A549 (cell line): ENCODE results near the gene CPNE7. TPM values are rescaled to one million over a fixed set of nuclear protein-coding genes. Genes with fewer than 3 reads are reported as not detected.

ENCODE experiments used
- ATAC-seq, 2 experiments: fragments of 200-7000 bp in 1 of 2; fragments of >200 bp in 1 of 2; cut with Nextera tagmentation in 1 of 2; cut with Tn5 transposase in 1 of 2; 3 replicates each; pipeline versions ENCODE4 v1.8.0 to v1.9.1; 2018 to 2020; ENCODE audit warnings: mild to moderate bottlenecking in 1 of 2, moderate library complexity in 1 of 2
- CTCF ChIA-PET: fragments of 300-600 bp; sonication (Branson Sonifier 250); formaldehyde crosslinking; extraction: SDS; loops from one replicate; lab custom pipeline; 2021; ENCODE audit warnings: antibody characterized with exemption, inconsistent platforms; lab: Yijun Ruan, JAX
- POLR2A ChIA-PET: fragments of 350-600 bp; formaldehyde crosslinking; extraction: SDS; loops from one replicate; lab custom pipeline; 2021; ENCODE audit warnings: antibody characterized with exemption, inconsistent platforms; lab: Yijun Ruan, JAX
- DNase-seq, 2 experiments: peaks; one replicate each; pipeline versions ENCODE4 v3.0.0 to v3.0.0-alpha.2; 2011 to 2016; ENCODE audit warnings: low read depth in 1 of 2, low spot score in 1 of 2
- FAIRE-seq: peaks from 2 replicates; lab custom pipeline; 2011; peaks lifted over from hg19 to GRCh38; lab: Jason Lieb, UNC
- H3K27ac ChIP-seq, 2 experiments: fragments of >200 bp; sonication (Bioruptor Twin); formaldehyde crosslinking; 3 replicates each; pipeline ENCODE4 v1.5.1; 2016 to 2017
- H3K4me1 ChIP-seq: fragments of >200 bp; sonication (Bioruptor Twin); formaldehyde crosslinking; 3 replicates; pipeline ENCODE4 v1.6.1; 2016
- H3K4me2 ChIP-seq: fragments of >200 bp; sonication (Bioruptor Twin); formaldehyde crosslinking; 3 replicates; pipeline ENCODE4 v1.6.1; 2016
- H3K4me3 ChIP-seq: fragments of >200 bp; sonication (Bioruptor Twin); formaldehyde crosslinking; 3 replicates; pipeline ENCODE4 v1.5.1; 2016
- H3K9me3 ChIP-seq: fragments of >200 bp; sonication (Bioruptor Twin); formaldehyde crosslinking; 3 replicates; pipeline ENCODE4 v1.6.1; 2016
- ATOH8 ChIP-seq: fragments of 250-450 bp; sonication (Bioruptor Pico); IDR thresholded peaks from 2 replicates; pipeline ENCODE4 v1.5.0; 2020; ENCODE audit warnings: low read depth, mild to moderate bottlenecking, moderate library complexity
- BCL3 ChIP-seq: fragments of >200 bp; sonication (Bioruptor Twin); formaldehyde crosslinking; IDR thresholded peaks from 3 replicates; pipeline ENCODE4 v1.6.1; 2016
- CBX2 ChIP-seq: fragments of 200-600 bp; sonication (generic); IDR thresholded peaks from 2 replicates; pipeline ENCODE4 v1.6.1; 2016; ENCODE audit warnings: low read depth, mild to moderate bottlenecking, borderline replicate concordance
- CEBPB ChIP-seq, 2 experiments: fragments of >200 bp in 1 of 2; sonication (Bioruptor Twin) in 1 of 2; formaldehyde crosslinking in 1 of 2; IDR thresholded peaks; 2 replicates each; pipeline ENCODE4 v1.6.1; 2012 to 2016
- CTCF ChIP-seq: fragments of >200 bp; sonication (Bioruptor Twin); formaldehyde crosslinking; IDR thresholded peaks from 3 replicates; pipeline ENCODE4 v1.5.1; 2016
- E2F6 ChIP-seq: IDR thresholded peaks from 2 replicates; pipeline ENCODE4 v1.6.1; 2012; ENCODE audit warnings: low read depth, borderline replicate concordance
- EHF ChIP-seq: fragments of 250-450 bp; sonication (Bioruptor Pico); IDR thresholded peaks from 2 replicates; pipeline ENCODE4 v1.5.0; 2020; ENCODE audit warnings: mild to moderate bottlenecking
- FOSB ChIP-seq: fragments of 250-450 bp; sonication (Bioruptor Pico); IDR thresholded peaks from 2 replicates; pipeline ENCODE4 v1.5.0; 2020; ENCODE audit warnings: mild to moderate bottlenecking, moderate library complexity
- FOSL2 ChIP-seq, 2 experiments: fragments of 450-650 bp in 1 of 2; fragments of >200 bp in 1 of 2; sonication (Bioruptor Twin) in 1 of 2; formaldehyde crosslinking; IDR thresholded peaks; 2 replicates each; pipeline versions ENCODE4 v1.5.0 to v1.6.1; 2016 to 2020; ENCODE audit warnings: mild to moderate bottlenecking in 1 of 2, moderate library complexity in 1 of 2
- GATA3 ChIP-seq: IDR thresholded peaks from 2 replicates; pipeline ENCODE4 v1.6.1; 2012; ENCODE audit warnings: borderline replicate concordance
- HES2 ChIP-seq: fragments of >200 bp; sonication (Bioruptor Twin); formaldehyde crosslinking; IDR thresholded peaks from 2 replicates; pipeline ENCODE4 v1.6.1; 2016
- HOXA7 ChIP-seq: fragments of 250-450 bp; sonication (Bioruptor Pico); IDR thresholded peaks from 2 replicates; pipeline ENCODE4 v1.5.0; 2020; ENCODE audit warnings: mild to moderate bottlenecking, moderate library complexity
- HOXB13 ChIP-seq: fragments of 250-450 bp; sonication (Bioruptor Pico); IDR thresholded peaks from 2 replicates; pipeline ENCODE4 v1.5.0; 2020; ENCODE audit warnings: low read depth, mild to moderate bottlenecking, moderate library complexity
- HOXB5 ChIP-seq: fragments of 250-450 bp; sonication (Bioruptor Pico); IDR thresholded peaks from 2 replicates; pipeline ENCODE4 v1.5.0; 2020; ENCODE audit warnings: mild to moderate bottlenecking, moderate library complexity
- JUN ChIP-seq, 2 experiments: fragments of >200 bp; sonication (Bioruptor Twin); formaldehyde crosslinking; IDR thresholded peaks; 2 replicates in 1 of 2; 3 replicates in 1 of 2; pipeline ENCODE4 v1.6.1; 2016 to 2017
- MAX ChIP-seq: IDR thresholded peaks from 2 replicates; pipeline ENCODE4 v1.6.1; 2012
- MYC ChIP-seq: IDR thresholded peaks from 2 replicates; pipeline ENCODE4 v1.6.1; 2012; ENCODE audit warnings: mild to moderate bottlenecking, inconsistent platforms, low read length, improper control_type of control experiment, borderline replicate concordance
- PBX3 ChIP-seq: IDR thresholded peaks from 2 replicates; pipeline ENCODE4 v1.6.1; 2012
- PHF8 ChIP-seq: fragments of 200-600 bp; sonication (generic); IDR thresholded peaks from 2 replicates; pipeline ENCODE4 v1.6.1; 2016; ENCODE audit warnings: low read depth, mild to moderate bottlenecking, antibody characterized with exemption, moderate library complexity, borderline replicate concordance
- POLR2A ChIP-seq: IDR thresholded peaks from 2 replicates; pipeline ENCODE4 v1.6.1; 2012; ENCODE audit warnings: mild to moderate bottlenecking, low read length
- RFX5 ChIP-seq: fragments of 450-650 bp; IDR thresholded peaks from 2 replicates; pipeline ENCODE4 v1.7.1; 2014; ENCODE audit warnings: antibody characterized with exemption, mild to moderate bottlenecking, moderate library complexity
- TFCP2L1 ChIP-seq: fragments of 250-450 bp; sonication (Bioruptor Pico); IDR thresholded peaks from 2 replicates; pipeline ENCODE4 v1.5.0; 2021; ENCODE audit warnings: mild to moderate bottlenecking
- USF2 ChIP-seq: fragments of 450-650 bp; IDR thresholded peaks from 2 replicates; pipeline ENCODE4 v1.6.1; 2014; ENCODE audit warnings: antibody characterized with exemption
- ZC3H11A ChIP-seq: fragments of 450-650 bp; IDR thresholded peaks from 2 replicates; pipeline ENCODE4 v1.6.1; 2014; ENCODE audit warnings: antibody characterized with exemption, mild to moderate bottlenecking
- ZSCAN20 ChIP-seq: fragments of 250-450 bp; sonication (Bioruptor Pico); IDR thresholded peaks from 2 replicates; pipeline ENCODE4 v1.8.0; 2022; ENCODE audit warnings: mild to moderate bottlenecking, moderate library complexity
- WGBS: methylation state at CpG from one replicate; pipeline ENCODE4 v1.1.6; 2017; ENCODE audit errors: missing lambda C conversion rate; 5-methylcytosine and 5-hydroxymethylcytosine counted together
- polyA plus RNA-seq, 4 experiments: library from polyadenylated mRNA; depleted of rRNA in 3 of 4; stranded (reverse); fragments of >200 nt; fragmentation: RNase III in 1 of 4; extraction: RNeasy Plus Mini Kit Qiagen cat#74134 plus additional on column Dnase treatment in 1 of 4; gene quantifications; 2 replicates in 3 of 4; 3 replicates in 1 of 4; pipeline ENCODE4 v1.2.3, GENCODE V29; 2011 to 2017

The CPNE7 gene
- polyA plus RNA-seq, 2 of the 4 experiments (the other 2 are of a cell fraction) = 22.8 to 45.2 TPM

- ATAC-seq (peak; percentile 79 to 87), DNase-seq (peak; percentile 94 to 96), FAIRE-seq (no peak)
- peak within 1 kb of the TSS; percentile 99 for H3K4me2 ChIP-seq
- ChIA-PET CTCF (no interaction called here), POLR2A (no interaction called here)
- H3K4me3 ChIP-seq = peak within 1 kb of the TSS; percentile 99
- WGBS = under 1% methylated on average over 23 of the region's 87 CpGs
- H3K9me3 ChIP-seq = no peaks in the 10 kb centered on the region
- peaks cover 52% of the 10 kb centered on the region for H3K4me1 ChIP-seq
- peak within 1 kb of the TSS; percentile 96 to 99 for H3K27ac ChIP-seq
- no peak for TF ChIP-seq CBX2
- TF ChIP-seq ZSCAN20 = no peak
- TF ChIP-seq PBX3 = no peak; the same call in none of the 2 replicates
- peak; percentile 75; the same call in 1 of the 2 replicates for TF ChIP-seq EHF (CRISPR knock-in tag)
- peak; percentile 92 for TF ChIP-seq PHF8
- TF ChIP-seq GATA3 = 0 out of 2 replicates have a peak, but pooled peaks have one; percentile 27
- TF ChIP-seq POLR2A = peak; percentile 93
- TF ChIP-seq JUN (IDR thresholded peaks at IDR 0.05) = peak; percentile 93 to 100
- TF ChIP-seq USF2 = peak; percentile 22
- peak; percentile 76 for TF ChIP-seq MYC
- TF ChIP-seq CEBPB (IDR thresholded peaks at IDR 0.05) = no peak
- TF ChIP-seq MAX = peak; percentile 92
- 0 out of 2 replicates have a peak, but pooled peaks have one; percentile 62 for TF ChIP-seq TFCP2L1
- TF ChIP-seq ZC3H11A = no peak
- TF ChIP-seq HOXA7 (CRISPR knock-in tag) = peak; percentile 67; the same call in 1 of the 2 replicates
- TF ChIP-seq CTCF = no peak
- no peak for TF ChIP-seq HES2
- peak; percentile 84 for TF ChIP-seq RFX5
- TF ChIP-seq BCL3 = peak; percentile 99
- TF ChIP-seq HOXB5 = peak; percentile 70; the same call in 1 of the 2 replicates
- no peak for TF ChIP-seq FOSL2 (IDR thresholded peaks at IDR 0.05)
- no peak; the same call in 1 of the 2 replicates for TF ChIP-seq FOSL2 (CRISPR knock-in tag; IDR thresholded peaks at IDR 0.05)
- TF ChIP-seq ATOH8 (CRISPR knock-in tag) = 0 out of 2 replicates have a peak, but pooled peaks have one; percentile 6
- peak; percentile 84 for TF ChIP-seq E2F6
- TF ChIP-seq FOSB (CRISPR knock-in tag) = no peak
- TF ChIP-seq HOXB13 (CRISPR knock-in tag) = peak; percentile 73; the same call in 1 of the 2 replicates
Observed at GRCh38 chr16:89560378-89561141, 15.0 kb upstream of the CPNE7 start, which contains the start of gene RPL13. TSS of gene RPL13 (plus strand) at chr16:89560682. CDS start at chr16:89560960, 278 bp downstream.
